ENCODE data around the gene CENPP. TPM values are rescaled to one million over a fixed set of nuclear protein-coding genes. Genes with fewer than 3 reads are reported as not detected.

Gene CENPP
- total and polyA plus RNA-seq, 2 donors from 2014 or later: 1.2 to 4.2 TPM

- FAIRE-seq: no peak
- Histone ChIP-seq H3K9ac (ENCODE audit: low read length in 3 of 3) (no peak overlapping the region), H3K27ac (ENCODE audit: low read depth in 2 of 2, low read length in 2 of 2) (no peak overlapping the region), H3K4me1 (ENCODE audit: control insufficient read depth in 2 of 3, insufficient read depth in 2 of 3, low read depth in 1 of 3, low read length in 3 of 3) (peaks cover 6 to 23% (median 18%) of the 10 kb centered on the region in 3 donors), H3K4me3 (ENCODE audit: low read length in 3 of 3) (no peak overlapping the region), H3K27me3 (ENCODE audit: control insufficient read depth, insufficient read depth, low read length) (no peaks in the 10 kb centered on the region), H3K36me3 (ENCODE audit: control insufficient read depth in 2 of 3, insufficient read depth in 3 of 3, low read length in 3 of 3) (peaks cover 0 to 24% (median 14%) of the 10 kb centered on the region in 3 donors), H3K9me3 (ENCODE audit: control insufficient read depth in 2 of 3, insufficient read depth in 1 of 3, low read length in 3 of 3) (no peaks in the 10 kb centered on the region)
- TF ChIP-seq CTCF (IDR thresholded peaks at IDR 0.05; ENCODE audit: borderline replicate concordance, extremely low read depth, insufficient read depth): no peak
- intact Hi-C loops (cut with DNase I): no loop called here
- DNase-seq: no peak
Observed at GRCh38 chr9:92614123-92614510, 288.4 kb downstream of the CENPP start.

GRCh38 chr9:92614763-92615461 is 289.2 kb downstream of the CENPP start:
- no peak for TF ChIP-seq CTCF (IDR thresholded peaks at IDR 0.05; ENCODE audit: borderline replicate concordance, extremely low read depth, insufficient read depth)
- H3K27ac ChIP-seq (ENCODE audit: low read depth in 2 of 2, low read length in 2 of 2): no peak overlapping the region
- H3K9me3 ChIP-seq (ENCODE audit: control insufficient read depth in 2 of 3, insufficient read depth in 1 of 3, low read length in 3 of 3): no peaks in the 10 kb centered on the region
- H3K4me3 ChIP-seq (ENCODE audit: low read length in 3 of 3): no peak overlapping the region
- FAIRE-seq (no peak), DNase-seq (no peak)
- peaks cover 0 to 24% (median 14%) of the 10 kb centered on the region in 3 donors for H3K36me3 ChIP-seq (ENCODE audit: control insufficient read depth in 2 of 3, insufficient read depth in 3 of 3, low read length in 3 of 3)
- H3K9ac ChIP-seq (ENCODE audit: low read length in 3 of 3): no peak overlapping the region
- intact Hi-C loops (cut with DNase I): no loop called here
- H3K4me1 ChIP-seq (ENCODE audit: control insufficient read depth in 2 of 3, insufficient read depth in 2 of 3, low read depth in 1 of 3, low read length in 3 of 3): peaks cover 6 to 19% (median 19%) of the 10 kb centered on the region in 3 donors
- H3K27me3 ChIP-seq (ENCODE audit: control insufficient read depth, insufficient read depth, low read length): no peaks in the 10 kb centered on the region

GRCh38 chr9:92615790-92616189 is 290.0 kb downstream of the CENPP start:
- DNase-seq (peak in 1 of 5 donors; percentile 15), FAIRE-seq (no peak)
- Histone ChIP-seq H3K36me3 (ENCODE audit: control insufficient read depth in 2 of 3, insufficient read depth in 3 of 3, low read length in 3 of 3) (peaks cover 0 to 24% (median 14%) of the 10 kb centered on the region in 3 donors), H3K27me3 (ENCODE audit: control insufficient read depth, insufficient read depth, low read length) (no peaks in the 10 kb centered on the region), H3K27ac (ENCODE audit: low read depth in 2 of 2, low read length in 2 of 2) (no peak overlapping the region), H3K9me3 (ENCODE audit: control insufficient read depth in 2 of 3, insufficient read depth in 1 of 3, low read length in 3 of 3) (no peaks in the 10 kb centered on the region), H3K4me3 (ENCODE audit: low read length in 3 of 3) (no peak overlapping the region), H3K9ac (ENCODE audit: low read length in 3 of 3) (no peak overlapping the region), H3K4me1 (ENCODE audit: control insufficient read depth in 2 of 3, insufficient read depth in 2 of 3, low read depth in 1 of 3, low read length in 3 of 3) (peaks cover 6 to 19% (median 19%) of the 10 kb centered on the region in 3 donors)
- no peak for TF ChIP-seq CTCF (IDR thresholded peaks at IDR 0.05; ENCODE audit: borderline replicate concordance, extremely low read depth, insufficient read depth)
- intact Hi-C loops (cut with DNase I): no loop called here

Measured in kidney (tissue), 14 donors.